Measurements from ENCODE around the gene ZBED5.

- TF ChIP-seq GATA2 (IDR thresholded peaks at IDR 0.05; ENCODE audit: low read depth, low read length) (no peak), GATA3 (IDR thresholded peaks at IDR 0.05; ENCODE audit: low read depth, low read length) (no peak)
Observed at GRCh38 chr11:10878408-10879214, 20.8 kb upstream of the ZBED5 start.
